ENCODE measurements around the gene PPARGC1A. TPM values are rescaled to one million over a fixed set of nuclear protein-coding genes. Genes with fewer than 3 reads are reported as not detected.

The PPARGC1A gene
- total RNA-seq, 3 donors from 2014 or later (not counting 1 experiment from before 2014, with no cell fraction given), result not detected

- Histone ChIP-seq H3K4me3 (ENCODE audit: low read length) (no peak overlapping the region), H3K27ac (ENCODE audit: low read length) (no peak overlapping the region), H3K4me1 (ENCODE audit: control insufficient read depth, insufficient read depth, low read length) (no peaks in the 10 kb centered on the region), H3K27me3 (ENCODE audit: control insufficient read depth, insufficient read depth, low read length) (no peaks in the 10 kb centered on the region), H3K9me3 (ENCODE audit: control insufficient read depth, insufficient read depth, low read length) (no peaks in the 10 kb centered on the region), H3K36me3 (ENCODE audit: control insufficient read depth, insufficient read depth, low read length) (no peaks in the 10 kb centered on the region)
- no peak overlapping the region for H3K4me3 Mint-ChIP-seq
- no peak for TF ChIP-seq CTCF (IDR thresholded peaks at IDR 0.05)
- no peaks in the 10 kb centered on the region for H3K4me1 Mint-ChIP-seq
- no peak for ATAC-seq
- no peak overlapping the region for H3K27ac Mint-ChIP-seq
- H3K36me3 Mint-ChIP-seq, result no peaks in the 10 kb centered on the region
- H3K27me3 Mint-ChIP-seq (ENCODE audit: low read depth in 2 of 2), result no peaks in the 10 kb centered on the region
- WGBS (ENCODE audit: insufficient coverage), result 88% methylated on average over 7 of the region's 8 CpGs
- intact Hi-C loops (cut with micrococcal nuclease), result no loop called here
- no peak for DNase-seq
- H3K9me3 Mint-ChIP-seq, result peaks cover 3 to 4% of the 10 kb centered on the region in 2 donors
Observed at GRCh38 chr4:23881674-23882337, 8.0 kb downstream of the PPARGC1A start.

- no peak for ATAC-seq
- Histone ChIP-seq H3K4me3 (ENCODE audit: low read length) (no peak overlapping the region), H3K4me1 (ENCODE audit: control insufficient read depth, insufficient read depth, low read length) (no peaks in the 10 kb centered on the region), H3K9me3 (ENCODE audit: control insufficient read depth, insufficient read depth, low read length) (no peaks in the 10 kb centered on the region), H3K27me3 (ENCODE audit: control insufficient read depth, insufficient read depth, low read length) (no peaks in the 10 kb centered on the region), H3K36me3 (ENCODE audit: control insufficient read depth, insufficient read depth, low read length) (no peaks in the 10 kb centered on the region), H3K27ac (ENCODE audit: low read length) (no peak overlapping the region)
- Mint-ChIP-seq H3K4me1 (no peaks in the 10 kb centered on the region), H3K27me3 (ENCODE audit: low read depth in 2 of 2) (no peaks in the 10 kb centered on the region), H3K27ac (no peak overlapping the region), H3K36me3 (no peaks in the 10 kb centered on the region), H3K9me3 (peaks cover 3 to 4% of the 10 kb centered on the region in 2 donors), H3K4me3 (no peak overlapping the region)
- WGBS (ENCODE audit: insufficient coverage), result 40% methylated on average over 5 of the region's 5 CpGs
- DNase-seq, result no peak
- TF ChIP-seq CTCF (IDR thresholded peaks at IDR 0.05), result no peak
- intact Hi-C loops (cut with micrococcal nuclease), result no loop called here
Observed at GRCh38 chr4:23881052-23881501, 8.8 kb downstream of the PPARGC1A start.

- Mint-ChIP-seq H3K4me1 (no peaks in the 10 kb centered on the region), H3K36me3 (no peaks in the 10 kb centered on the region), H3K4me3 (no peak overlapping the region), H3K27ac (no peak overlapping the region), H3K9me3 (peaks cover 0 to 6% of the 10 kb centered on the region in 2 donors), H3K27me3 (ENCODE audit: low read depth in 2 of 2) (no peaks in the 10 kb centered on the region)
- Histone ChIP-seq H3K4me3 (ENCODE audit: low read length) (no peak overlapping the region), H3K9me3 (ENCODE audit: control insufficient read depth, insufficient read depth, low read length) (no peaks in the 10 kb centered on the region), H3K27ac (ENCODE audit: low read length) (no peak overlapping the region), H3K27me3 (ENCODE audit: control insufficient read depth, insufficient read depth, low read length) (no peaks in the 10 kb centered on the region), H3K36me3 (ENCODE audit: control insufficient read depth, insufficient read depth, low read length) (no peaks in the 10 kb centered on the region), H3K4me1 (ENCODE audit: control insufficient read depth, insufficient read depth, low read length) (no peaks in the 10 kb centered on the region)
- DNase-seq (no peak), ATAC-seq (no peak)
- 74% methylated on average over 6 of the region's 7 CpGs for WGBS (ENCODE audit: insufficient coverage)
- no peak for TF ChIP-seq CTCF (IDR thresholded peaks at IDR 0.05)
- intact Hi-C loops (cut with micrococcal nuclease), result no loop called here
Observed at GRCh38 chr4:23878912-23879732, 10.7 kb downstream of the PPARGC1A start.
